Vagina (tissue), 2 donors: ENCODE data around the gene CAMKMT. TPM values are rescaled to one million over a fixed set of nuclear protein-coding genes. Genes with fewer than 3 reads are reported as not detected.

Experiments
- DNase-seq, 2 donors: peaks; one replicate each; pipeline ENCODE4 v3.0.0-alpha.2; 2017; ENCODE audit errors: extremely low spot score in 2 of 2
- H3K27ac ChIP-seq: fragments of 200-600 bp; sonication (generic); one replicate; pipeline ENCODE4 v1.5.1; 2019
- H3K27me3 ChIP-seq: fragments of 200-600 bp; sonication (generic); one replicate; pipeline ENCODE4 v1.5.1; 2019
- H3K36me3 ChIP-seq, 2 donors: fragments of 200-600 bp; sonication (generic); one replicate each; pipeline ENCODE4 v1.5.1; 2017 to 2019
- H3K4me1 ChIP-seq: fragments of 200-600 bp; sonication (generic); one replicate; pipeline ENCODE4 v1.5.1; 2019
- H3K4me3 ChIP-seq, 2 donors: fragments of 200-600 bp; sonication (generic); 1 replicate in 1 of 2; 2 replicates in 1 of 2; pipeline ENCODE4 v1.5.1; 2016 to 2019
- H3K9me3 ChIP-seq: fragments of 200-600 bp; sonication (generic); one replicate; pipeline ENCODE4 v1.5.1; 2019
- CTCF ChIP-seq, 3 experiments: fragments of 450-650 bp in 2 of 3; fragments of 200-600 bp in 1 of 3; sonication (generic) in 1 of 3; IDR thresholded peaks; one replicate each; pipeline ENCODE4 v1.5.1; 2017 to 2019; ENCODE audit warnings: antibody characterized with exemption in 3 of 3, mild to moderate bottlenecking in 2 of 3, moderate library complexity in 2 of 3
- POLR2A ChIP-seq, 2 donors: fragments of 450-650 bp; IDR thresholded peaks; one replicate each; pipeline ENCODE4 v1.6.1; 2017; ENCODE audit warnings: antibody characterized with exemption in 2 of 2, mild to moderate bottlenecking in 2 of 2, moderate library complexity in 2 of 2
- POLR2AphosphoS5 ChIP-seq, 2 donors: sonication (generic); formaldehyde crosslinking; IDR thresholded peaks; one replicate each; pipeline ENCODE4 v1.9.0; 2017; ENCODE audit warnings: antibody characterized with exemption in 2 of 2, mild to moderate bottlenecking in 2 of 2, low read depth in 1 of 2; ENCODE audit not compliant: insufficient read depth in 1 of 2
- intact Hi-C: fragments of 100-400 bp; cut with DNase I; formaldehyde crosslinking; loops from one replicate; pipeline ENCODE4 v1.15.1; 2023
- total RNA-seq: library from RNA; depleted of rRNA; stranded (reverse); fragments of >200 nt; gene quantifications from one replicate; pipeline ENCODE4 v1.2.3, GENCODE V29; 2016

CAMKMT gene
- total RNA-seq, 1 donor from 2014 or later: 21.1 TPM

GRCh38 chr2:44526352-44526751 is 164.6 kb downstream of the CAMKMT start:
- intact Hi-C loops: no loop called here
- DNase-seq: no peak
- Histone ChIP-seq H3K27me3 (no peaks in the 10 kb centered on the region), H3K27ac (no peak overlapping the region), H3K36me3 (no peaks in the 10 kb centered on the region), H3K4me3 (no peak overlapping the region), H3K9me3 (peaks cover 4% of the 10 kb centered on the region), H3K4me1 (no peaks in the 10 kb centered on the region)
- TF ChIP-seq CTCF (IDR thresholded peaks at IDR 0.05): no peak
- TF ChIP-seq POLR2AphosphoS5 (IDR thresholded peaks at IDR 0.05; ENCODE audit: insufficient read depth in 1 of 2, low read depth in 1 of 2): no peak
- no peak for TF ChIP-seq POLR2A (IDR thresholded peaks at IDR 0.05)

- Histone ChIP-seq H3K4me3 (no peak overlapping the region), H3K9me3 (no peaks in the 10 kb centered on the region), H3K27me3 (no peaks in the 10 kb centered on the region), H3K36me3 (no peaks in the 10 kb centered on the region), H3K4me1 (no peaks in the 10 kb centered on the region), H3K27ac (no peak overlapping the region)
- intact Hi-C loops: no loop called here
- no peak for DNase-seq
- no peak for TF ChIP-seq CTCF (IDR thresholded peaks at IDR 0.05)
- no peak for TF ChIP-seq POLR2A (IDR thresholded peaks at IDR 0.05)
- TF ChIP-seq POLR2AphosphoS5 (IDR thresholded peaks at IDR 0.05; ENCODE audit: insufficient read depth in 1 of 2, low read depth in 1 of 2): no peak
Measured at GRCh38 chr2:44528595-44528994, 166.8 kb downstream of the CAMKMT start.

- no peak for DNase-seq
- intact Hi-C loops: no loop called here
- Histone ChIP-seq H3K27ac (no peak overlapping the region), H3K4me1 (no peaks in the 10 kb centered on the region), H3K4me3 (no peak overlapping the region), H3K9me3 (no peaks in the 10 kb centered on the region), H3K36me3 (no peaks in the 10 kb centered on the region), H3K27me3 (no peaks in the 10 kb centered on the region)
- TF ChIP-seq POLR2AphosphoS5 (IDR thresholded peaks at IDR 0.05; ENCODE audit: insufficient read depth in 1 of 2, low read depth in 1 of 2): no peak
- TF ChIP-seq CTCF (IDR thresholded peaks at IDR 0.05): no peak
- TF ChIP-seq POLR2A (IDR thresholded peaks at IDR 0.05): no peak
Measured at GRCh38 chr2:44529448-44529847, 167.7 kb downstream of the CAMKMT start.

GRCh38 chr2:44531289-44531688 is 169.5 kb downstream of the CAMKMT start:
- Histone ChIP-seq H3K27ac (no peak overlapping the region), H3K4me3 (no peak overlapping the region), H3K27me3 (no peaks in the 10 kb centered on the region), H3K36me3 (no peaks in the 10 kb centered on the region), H3K4me1 (no peaks in the 10 kb centered on the region), H3K9me3 (no peaks in the 10 kb centered on the region)
- no peak for TF ChIP-seq CTCF (IDR thresholded peaks at IDR 0.05)
- DNase-seq: no peak
- intact Hi-C loops: no loop called here

GRCh38 chr2:44532031-44532430 is 170.3 kb downstream of the CAMKMT start:
- DNase-seq: no peak
- Histone ChIP-seq H3K4me3 (no peak overlapping the region), H3K27me3 (no peaks in the 10 kb centered on the region), H3K4me1 (no peaks in the 10 kb centered on the region), H3K36me3 (no peaks in the 10 kb centered on the region), H3K27ac (no peak overlapping the region), H3K9me3 (no peaks in the 10 kb centered on the region)
- TF ChIP-seq POLR2AphosphoS5 (IDR thresholded peaks at IDR 0.05; ENCODE audit: insufficient read depth in 1 of 2, low read depth in 1 of 2): no peak
- TF ChIP-seq CTCF (IDR thresholded peaks at IDR 0.05): no peak
- TF ChIP-seq POLR2A (IDR thresholded peaks at IDR 0.05): no peak
- intact Hi-C loops: no loop called here
